CD4-positive, alpha-beta T cell treated with Interferon alpha-2 for 1 hour (primary cell): ENCODE measurements around the gene NABP1.
A peak's percentile ranks its signal among the peaks of the same experiment; 100 is the strongest.

ENCODE experiments used
- DNase-seq, 2 donors: peaks; one replicate each; pipeline ENCODE4 v3.0.0-alpha.2; 2020 to 2022

The NABP1 gene

DNA sequence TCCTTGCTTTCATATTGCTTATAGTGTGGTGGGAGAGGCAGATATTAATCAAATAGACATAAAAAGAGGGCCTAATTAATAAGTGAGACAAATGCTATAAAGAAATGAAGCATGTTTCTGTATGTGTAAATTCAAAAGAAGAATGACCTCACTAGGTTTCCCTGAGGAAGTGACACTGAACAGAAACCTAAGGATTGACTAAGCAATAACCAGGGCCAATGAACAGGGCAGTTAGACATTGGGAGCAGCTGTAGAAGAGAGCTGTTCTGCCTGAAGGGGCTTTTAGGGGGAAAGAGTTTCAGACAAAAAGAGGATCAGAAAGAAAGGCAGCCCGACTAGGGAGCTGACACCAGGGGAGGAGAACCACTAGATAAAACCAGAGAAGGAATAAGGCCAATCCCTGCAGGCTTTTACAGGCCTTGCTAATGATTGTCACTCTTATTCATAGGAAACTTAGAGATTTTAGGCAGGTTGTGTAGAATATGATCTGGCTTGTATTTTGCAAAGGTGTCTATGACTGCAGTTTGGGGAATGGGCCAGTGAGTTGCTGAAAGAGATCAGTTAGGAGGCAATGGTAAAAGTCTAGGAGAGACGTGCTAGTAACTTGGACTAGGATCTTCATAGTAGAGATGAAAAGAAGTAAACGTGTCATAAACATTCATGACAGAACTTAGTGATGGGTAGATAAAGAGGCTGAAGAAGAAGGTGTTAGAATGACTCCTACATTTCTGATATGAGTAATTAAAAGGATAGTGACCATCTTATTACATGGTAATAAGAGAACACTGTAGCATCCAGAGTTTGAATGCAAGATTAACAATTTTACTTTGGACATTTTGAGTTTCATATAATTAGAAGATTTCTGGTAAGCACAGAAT is 26.8 kb upstream of the NABP1 start:
- peak; percentile 7 to 17 for DNase-seq

DNA sequence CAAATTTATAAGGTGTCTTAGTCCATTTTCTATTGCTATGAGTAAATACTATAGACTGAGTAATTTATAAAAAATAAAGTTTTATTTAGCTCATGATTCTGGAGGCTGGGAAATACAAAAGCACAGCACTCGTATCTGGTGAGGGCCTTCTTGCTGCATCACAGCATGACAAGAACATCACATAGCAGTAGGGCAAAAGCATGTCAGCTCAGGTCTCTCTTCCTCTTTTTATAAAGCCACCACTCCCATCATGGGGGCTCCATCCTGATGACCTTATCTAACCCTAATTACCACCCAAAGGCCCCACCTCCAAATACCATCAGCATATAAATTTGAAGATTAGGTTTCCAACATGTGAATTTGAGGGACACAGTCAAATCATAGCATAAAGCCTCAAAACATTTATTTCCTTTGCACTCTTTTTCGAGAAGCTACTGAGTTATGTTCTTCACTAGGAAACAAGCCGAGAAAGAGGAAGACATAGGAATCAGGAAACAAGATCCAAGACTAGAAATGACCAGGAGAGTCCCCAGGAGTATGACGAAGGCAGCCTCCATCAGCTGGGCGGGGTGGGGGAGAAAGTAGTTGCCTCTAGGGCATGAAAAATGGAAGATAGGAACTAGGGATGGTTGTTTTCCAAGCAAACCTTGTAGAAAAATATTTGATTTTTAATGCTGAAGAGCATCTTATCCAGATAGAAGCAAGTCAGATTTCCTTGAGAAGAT is 24.1 kb upstream of the NABP1 start:
- DNase-seq, result no peak

DNA sequence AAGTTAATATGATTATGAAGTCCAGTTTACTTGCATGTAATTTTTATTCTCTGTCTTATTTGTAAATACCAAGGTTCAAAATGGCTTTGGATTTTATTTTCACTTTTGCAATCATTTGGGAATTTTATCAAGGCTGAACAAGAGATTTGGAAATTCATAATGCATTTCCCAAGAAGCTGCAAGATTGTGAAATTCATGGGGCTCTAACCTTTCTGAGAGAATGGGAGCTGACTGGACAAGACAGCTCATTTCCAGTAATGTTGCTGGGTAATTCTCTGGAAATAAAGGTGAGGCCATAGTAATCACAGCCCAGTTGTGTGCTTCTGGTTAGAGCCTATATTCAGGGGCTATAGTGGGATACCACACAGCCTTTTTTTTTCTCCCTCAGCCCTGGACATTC is 21.5 kb upstream of the NABP1 start:
- no peak for DNase-seq

DNA sequence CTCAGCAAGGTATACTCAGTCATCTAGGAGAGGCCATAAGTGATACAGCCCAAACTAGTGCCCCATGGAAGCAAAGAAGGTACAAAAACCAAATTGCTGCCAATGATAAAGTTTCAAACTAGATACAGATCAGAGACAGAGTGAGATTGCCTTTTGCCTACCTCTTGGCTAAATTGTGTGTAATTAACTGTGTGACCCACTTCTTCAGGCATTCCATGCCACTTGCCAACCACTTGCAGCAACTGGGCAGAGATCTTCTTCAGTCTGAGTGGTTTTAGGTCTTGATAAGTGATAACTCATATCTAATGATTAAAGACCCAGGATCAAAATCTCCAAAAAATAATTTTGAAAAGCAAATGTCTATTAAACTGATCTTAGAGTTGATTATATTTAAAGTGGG is 21.1 kb upstream of the NABP1 start:
- DNase-seq, result no peak

DNA sequence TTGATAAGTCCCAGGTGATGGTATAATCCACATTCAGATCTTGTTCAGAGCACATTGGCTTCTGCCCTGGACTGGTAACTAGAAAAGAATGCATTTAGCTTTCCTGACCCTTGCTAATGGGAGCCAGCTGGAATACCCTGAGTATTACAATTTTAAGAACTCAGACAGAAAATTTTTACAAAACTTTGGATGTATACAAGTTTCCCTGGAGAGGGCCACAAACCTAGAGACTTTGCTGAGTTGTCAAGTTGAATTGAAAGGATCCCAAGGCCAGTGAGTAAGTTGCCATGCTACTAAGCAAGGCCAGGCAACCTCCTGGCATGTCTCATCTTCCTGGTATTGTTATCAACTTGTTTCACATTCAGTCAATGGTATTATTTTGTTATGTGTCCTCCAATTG is 20.0 kb upstream of the NABP1 start:
- DNase-seq, result no peak

DNA sequence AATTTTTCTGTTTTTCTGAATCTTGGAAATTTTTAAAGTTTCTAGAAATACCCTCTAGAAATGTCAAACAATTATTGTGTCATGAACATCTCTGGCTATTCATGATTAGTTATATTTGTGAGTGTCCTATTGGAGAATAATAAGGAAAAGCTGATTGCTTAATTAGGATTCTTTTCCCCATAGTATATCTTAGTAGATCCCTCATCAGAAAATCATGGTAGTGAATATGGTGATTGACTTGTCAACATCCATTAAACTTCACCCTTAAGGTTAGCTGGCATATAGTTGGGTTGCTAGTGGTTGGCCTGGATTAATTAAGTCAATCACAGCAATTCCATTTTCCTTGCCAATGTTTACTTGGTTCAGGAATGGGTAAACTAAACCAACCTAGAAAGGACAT is 18.7 kb upstream of the NABP1 start:
- DNase-seq, result no peak

DNA sequence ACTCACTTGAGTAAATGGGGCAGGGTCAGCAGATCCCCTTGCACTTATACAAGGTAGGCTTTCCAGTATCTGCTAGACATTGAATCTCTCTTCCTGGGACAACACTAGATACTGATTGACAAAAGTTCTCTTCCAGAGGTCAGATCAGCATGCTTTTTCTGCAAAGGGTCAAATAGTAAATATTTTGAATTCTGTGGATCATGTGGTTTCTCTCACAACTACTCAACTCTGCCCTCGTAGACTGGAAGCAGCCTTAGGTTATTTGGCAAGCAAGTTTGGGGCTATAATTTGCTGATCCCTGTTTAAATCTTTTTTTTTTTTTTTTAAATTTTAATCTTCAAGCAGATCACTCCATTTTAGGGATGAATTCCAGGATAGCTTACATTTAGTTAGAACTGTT is 17.4 kb upstream of the NABP1 start:
- no peak for DNase-seq

DNA sequence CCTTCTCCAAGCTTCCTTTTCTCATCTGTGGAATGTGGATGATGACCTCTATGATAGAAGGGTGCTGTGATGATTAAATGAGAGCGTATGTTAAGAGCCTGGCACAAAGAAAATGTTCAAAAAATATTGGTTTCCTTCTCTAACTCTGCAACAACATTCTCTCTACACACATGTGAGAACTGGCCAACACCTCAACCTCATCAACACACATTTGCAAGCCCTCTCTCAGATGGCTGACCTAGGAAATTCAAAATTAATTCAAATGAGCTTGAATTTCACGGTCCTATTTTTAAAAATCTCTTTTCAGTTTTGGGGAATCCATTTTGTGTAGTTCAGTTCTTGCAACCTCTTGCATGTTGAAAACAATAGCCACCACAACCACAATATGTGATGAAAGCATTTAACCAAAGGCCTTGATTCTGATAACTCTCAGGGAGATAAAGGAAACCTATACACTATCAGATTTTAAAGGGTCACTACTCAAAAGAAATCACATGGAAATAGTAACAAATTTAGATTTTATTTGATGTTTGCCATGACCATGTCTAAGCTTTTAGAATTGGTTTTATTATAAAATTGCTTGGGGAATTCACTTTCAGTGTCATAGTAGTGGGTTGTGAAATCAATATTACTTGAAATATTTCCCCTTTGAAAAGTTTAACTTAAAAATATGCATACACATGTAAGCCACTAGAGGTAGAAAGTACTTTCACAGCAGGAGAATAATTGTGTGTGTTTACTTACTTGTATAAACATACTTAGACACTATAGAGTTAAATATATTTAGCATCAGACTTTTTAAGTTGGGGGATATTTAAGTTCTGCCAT is 16.6 kb upstream of the NABP1 start:
- DNase-seq, result no peak

DNA sequence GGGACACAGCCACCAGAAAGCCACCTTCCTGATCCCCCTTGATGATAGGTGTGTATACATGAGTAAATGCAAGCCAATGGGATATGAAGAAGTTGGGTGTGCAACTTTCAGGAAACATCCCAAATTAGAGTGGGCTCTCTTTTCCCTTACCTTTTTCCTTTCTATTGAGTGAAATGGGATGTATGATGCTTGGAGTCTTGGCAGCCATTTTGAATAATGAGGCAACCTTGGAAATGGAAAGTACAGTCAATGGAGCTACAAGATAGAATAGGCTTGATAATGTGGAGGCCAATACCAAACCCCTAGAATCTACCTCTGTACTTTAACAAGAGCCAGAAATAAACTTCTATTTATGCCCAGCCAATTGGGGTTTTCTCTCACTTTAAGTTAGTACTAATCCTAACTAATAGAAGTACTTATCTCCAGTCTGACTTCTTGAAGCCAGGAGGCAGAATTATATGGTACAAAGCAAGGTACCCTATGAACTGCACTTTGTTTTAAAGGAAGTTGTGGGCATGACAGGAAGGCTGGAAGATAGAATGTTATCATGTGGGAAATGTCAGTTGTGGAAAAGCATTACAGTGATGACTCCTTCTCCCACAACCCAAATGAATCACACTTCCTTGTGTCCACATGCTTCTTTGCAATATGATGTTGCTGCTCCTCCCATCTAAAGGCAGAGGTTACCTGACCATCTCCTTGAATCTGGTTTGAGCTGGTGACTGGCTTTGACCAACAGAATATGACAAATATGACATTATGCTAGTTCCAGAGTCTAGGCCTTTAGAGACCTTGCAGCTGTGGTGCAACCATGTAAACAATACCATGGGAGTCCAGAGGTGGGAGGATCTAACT is 12.9 kb upstream of the NABP1 start:
- no peak for DNase-seq

DNA sequence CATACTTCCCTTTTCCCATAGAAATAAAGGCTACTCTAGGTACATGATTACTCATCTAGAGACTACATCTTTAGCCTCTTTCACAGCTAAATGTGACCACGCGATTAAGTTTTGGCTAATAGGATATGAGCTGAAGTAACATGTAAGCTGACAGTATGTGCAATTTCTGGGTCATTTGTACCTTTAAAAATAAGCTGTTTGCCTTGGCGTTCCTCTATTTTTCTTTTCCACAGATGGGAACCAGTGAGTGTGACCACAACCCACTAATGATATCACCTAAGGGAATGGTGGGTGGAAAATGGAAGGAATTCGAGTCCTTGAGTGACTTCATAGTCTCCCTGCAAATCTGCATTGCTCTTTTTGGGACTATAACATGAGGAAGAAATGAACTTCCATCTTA is 11.7 kb upstream of the NABP1 start:
- DNase-seq, result no peak

DNA sequence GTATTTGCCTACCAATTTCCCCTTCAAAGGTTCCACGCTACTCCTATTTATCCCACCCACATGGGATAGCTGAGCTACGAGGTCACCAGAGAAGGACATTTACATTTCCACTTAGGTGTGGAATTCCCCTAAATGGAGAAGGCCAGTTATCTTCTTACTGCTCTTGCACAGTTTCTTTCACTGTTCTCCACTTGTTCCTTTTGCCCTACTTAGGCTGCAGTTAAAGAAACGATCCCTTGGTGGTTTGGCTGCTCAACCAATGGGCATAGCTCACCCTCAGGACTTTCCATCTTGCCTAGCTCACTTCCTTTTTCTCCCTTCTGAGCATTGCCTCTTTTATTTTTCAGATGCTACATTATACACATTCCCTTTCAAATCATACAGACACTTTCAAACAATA is 11.2 kb upstream of the NABP1 start:
- peak; percentile 31 to 34 for DNase-seq

DNA sequence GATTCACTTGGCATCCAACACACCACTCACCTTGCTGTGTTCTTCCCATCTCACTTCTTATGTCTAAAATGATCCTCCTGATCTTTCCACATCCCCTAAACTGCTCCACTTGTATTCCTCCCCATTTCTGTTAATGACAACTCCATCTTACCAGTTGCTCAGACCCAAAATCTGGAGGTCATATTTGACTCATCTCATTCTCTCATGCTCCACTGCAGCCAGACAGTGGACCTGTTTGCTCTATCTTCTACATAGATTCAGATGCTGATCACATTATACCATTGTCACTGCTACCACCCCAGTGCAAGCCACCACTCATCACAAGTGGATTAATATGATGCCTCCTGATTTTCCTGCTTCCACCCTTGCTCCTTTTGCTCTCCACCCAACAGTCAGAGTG is 7.9 kb upstream of the NABP1 start:
- DNase-seq, result no peak

DNA sequence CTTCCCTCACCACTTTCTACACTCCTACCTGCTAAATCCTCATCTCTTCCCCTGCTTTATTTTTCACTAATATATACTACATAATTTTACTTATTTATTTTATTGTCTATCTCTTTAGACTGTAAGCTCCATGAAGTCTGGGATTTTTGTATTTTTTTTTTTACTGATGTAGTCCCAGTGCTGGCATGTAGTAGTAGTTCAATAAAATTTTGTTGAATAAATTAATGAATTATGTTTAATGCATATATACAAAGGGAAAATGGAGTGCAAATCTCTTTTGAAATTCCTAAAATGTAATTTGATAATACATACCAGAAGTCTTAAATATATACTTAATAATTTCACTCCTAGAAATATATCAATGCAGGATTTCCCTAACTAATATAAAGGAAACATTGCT is 7.1 kb upstream of the NABP1 start:
- DNase-seq, result no peak

DNA sequence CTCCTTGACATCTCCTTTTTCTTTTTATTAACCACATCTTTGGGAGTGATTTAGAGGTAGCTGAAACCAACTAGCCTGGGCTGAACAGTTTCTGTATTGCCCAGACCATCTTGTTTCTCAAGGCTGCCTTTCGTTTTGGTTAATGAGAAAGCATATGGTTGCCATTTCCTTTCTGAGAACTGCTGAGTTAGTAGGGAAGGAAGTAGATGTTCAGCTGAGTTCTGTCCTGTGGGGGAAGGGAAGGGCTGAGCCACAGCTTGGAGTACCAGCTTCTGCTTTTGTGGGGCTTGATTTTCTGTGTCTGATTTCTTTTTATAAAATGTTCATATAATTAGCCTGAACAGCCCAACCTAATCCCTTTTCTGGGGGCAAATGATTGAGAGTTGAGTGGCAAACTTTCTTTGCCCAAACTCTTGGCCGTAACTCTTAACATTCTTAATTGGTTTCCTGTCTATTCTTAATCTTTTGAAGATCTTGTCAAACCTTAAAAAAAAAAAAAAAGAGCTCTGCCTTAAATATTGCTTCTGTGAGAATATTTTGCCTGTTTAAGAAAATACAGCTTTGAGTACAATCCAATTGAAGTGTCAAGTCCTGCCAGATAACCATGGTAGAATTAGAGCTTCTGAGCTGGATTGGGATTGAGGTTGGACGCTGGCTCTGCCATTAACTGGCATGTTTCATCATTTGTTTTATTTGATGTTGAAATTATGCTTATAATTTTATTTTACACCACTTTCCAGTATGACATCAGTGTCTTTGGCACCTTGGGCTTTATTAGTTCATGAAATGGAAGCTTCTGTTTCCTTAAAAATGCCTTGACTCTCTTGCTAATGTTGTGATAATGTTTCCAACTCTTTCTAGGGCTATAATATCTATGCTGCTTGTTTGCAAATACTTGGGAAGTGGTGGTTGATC is 1.9 kb upstream of the NABP1 start:
- peak; percentile 88 to 91 for DNase-seq

DNA sequence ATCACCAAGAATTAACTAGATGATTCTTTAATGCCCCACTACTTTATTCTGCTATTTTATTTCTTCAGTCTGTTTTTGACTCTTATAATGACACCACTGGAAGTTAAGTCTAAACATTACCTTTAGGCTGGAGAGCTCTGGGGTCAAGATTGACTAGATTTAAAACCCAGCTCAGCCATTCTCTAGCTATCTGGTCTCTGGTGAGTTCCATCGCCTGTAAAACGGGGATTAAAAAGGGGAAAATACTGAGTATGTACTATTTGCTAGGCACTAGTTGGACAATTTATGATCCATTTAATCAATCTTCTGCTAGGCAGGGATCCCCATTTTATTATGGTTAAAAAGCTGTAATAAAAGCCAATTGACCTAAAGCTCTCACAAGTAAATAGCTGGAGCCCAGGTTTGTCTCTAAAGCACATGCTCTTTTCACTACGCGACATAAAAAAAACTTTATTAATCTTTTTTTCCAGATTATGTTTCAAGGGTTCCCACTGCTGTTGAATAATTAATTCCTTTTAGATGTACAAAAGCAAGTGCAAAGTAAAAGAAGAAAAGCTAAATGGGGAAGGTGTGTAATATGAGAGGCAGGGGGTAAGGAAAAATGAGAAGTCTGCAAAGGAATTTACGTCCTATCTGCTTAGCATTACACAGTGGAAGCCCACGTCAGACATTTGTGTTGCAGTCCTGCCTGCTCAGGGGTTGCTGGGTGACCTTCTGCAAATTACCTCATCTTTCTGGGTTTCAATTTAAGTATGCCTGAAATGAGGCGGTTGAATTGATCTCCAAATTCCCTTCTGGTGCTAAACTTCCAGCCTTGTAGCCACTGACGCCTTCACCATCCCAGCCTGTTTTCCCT is 918 bp upstream of the NABP1 start:
- DNase-seq, result peak; percentile 77 to 79

DNA sequence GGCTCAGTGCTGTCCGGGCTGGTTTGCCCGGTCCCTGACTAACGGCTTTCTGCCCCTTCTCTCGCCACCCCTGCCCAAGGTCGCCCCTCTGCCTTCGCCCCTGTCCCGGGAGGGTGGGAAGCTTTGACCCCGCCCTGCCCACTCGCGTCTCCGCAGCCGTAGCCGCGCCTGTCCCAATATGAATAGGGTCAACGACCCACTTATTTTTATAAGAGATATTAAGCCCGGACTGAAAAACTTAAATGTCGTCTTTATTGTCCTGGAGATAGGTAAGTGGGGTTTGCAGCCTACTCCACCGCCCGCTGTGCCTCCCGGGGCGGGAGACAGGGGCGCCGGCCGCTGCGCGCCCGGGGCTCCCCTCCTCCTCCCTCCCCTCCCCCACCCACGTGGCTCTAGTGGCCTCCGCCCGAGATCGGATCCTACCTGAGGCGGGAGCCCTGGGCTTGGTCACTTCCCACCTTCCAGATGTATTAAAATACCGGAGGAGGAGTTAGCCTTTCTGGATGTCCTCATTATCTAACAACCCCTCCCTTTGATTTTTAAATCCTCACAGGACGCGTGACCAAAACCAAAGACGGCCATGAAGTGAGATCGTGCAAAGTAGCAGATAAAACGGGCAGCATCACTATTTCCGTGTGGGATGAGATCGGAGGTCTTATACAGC is 633 bp downstream of the NABP1 start:
- DNase-seq, result peak; percentile 65 to 73

DNA sequence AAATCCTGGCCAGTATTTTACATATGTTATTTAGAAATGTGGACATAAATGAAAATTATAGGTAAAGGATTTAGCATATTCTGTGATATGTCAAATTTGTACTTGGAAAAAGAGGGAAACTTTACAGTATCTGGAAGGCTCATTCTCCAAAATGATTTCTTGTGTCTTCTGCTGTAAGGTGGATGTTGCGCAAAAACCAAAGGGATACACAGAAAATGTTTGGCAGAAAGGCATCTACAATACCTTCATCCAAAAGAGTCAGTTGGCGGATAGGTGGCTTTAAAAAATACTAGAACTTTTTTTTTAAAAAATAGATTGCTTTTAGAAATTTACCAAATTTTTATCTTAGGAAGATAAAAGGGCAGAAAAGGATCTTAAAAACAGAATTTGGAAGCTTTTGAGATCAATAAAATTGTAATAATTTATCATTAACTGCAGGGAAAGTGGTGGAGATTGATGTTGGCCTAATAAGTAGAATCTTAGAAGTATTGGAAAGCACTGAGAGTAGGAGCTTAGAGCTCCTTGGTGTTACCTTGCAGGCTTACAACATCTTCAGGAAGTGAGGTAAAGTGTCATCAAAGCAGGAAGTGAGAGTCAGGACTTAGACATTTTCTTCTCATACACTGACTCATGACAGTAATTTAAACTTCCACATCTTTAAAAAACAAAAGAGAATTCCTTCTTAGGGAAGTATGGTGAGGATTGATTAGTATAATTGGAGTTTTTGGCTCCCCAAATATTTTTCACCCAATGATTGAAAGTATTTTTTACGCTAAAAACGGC is 2.1 kb downstream of the NABP1 start:
- peak; percentile 43 to 82 for DNase-seq

DNA sequence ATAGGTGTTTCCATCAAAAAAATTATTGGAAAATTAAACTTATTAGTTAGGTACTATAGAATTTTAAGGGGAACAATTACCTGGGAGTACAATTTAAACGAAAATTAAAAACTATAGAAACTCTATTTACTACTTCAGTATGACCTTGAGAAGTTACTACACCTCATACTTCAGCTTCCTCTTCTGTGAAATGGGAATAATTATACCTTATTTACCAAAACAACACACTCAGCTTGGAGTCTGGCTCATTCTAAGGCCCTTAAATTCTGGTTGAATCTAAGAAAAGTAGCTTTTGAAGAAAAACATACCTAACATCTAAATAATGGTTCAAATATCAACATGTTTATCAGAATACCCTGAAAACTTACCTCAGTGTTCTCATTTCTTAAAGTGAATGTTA is 2.7 kb downstream of the NABP1 start:
- DNase-seq, result peak in 1 of 2 donors; percentile 27

DNA sequence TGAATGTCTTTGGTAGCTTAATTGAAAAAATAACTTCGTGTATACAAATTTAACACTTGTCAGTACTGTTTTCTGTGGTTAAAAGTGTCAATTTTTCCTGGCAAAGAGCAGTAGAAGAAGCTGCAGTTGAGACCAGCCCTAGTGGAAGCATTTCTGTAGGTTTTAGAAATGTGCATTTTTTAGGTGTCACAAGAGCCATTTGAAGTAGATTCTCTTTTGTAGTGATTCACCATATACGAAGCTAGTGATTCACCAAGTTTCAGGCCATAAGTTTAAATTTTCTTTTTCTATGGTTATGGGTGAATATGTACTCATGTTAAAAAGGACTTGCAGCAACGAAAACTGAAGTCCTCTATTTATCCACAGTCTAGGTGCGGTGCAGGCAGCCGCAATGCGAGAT is 4.2 kb downstream of the NABP1 start:
- DNase-seq, result peak in 1 of 2 donors; percentile 27
